Measurements from ENCODE around the gene CORO6.
A peak's percentile ranks its signal among the peaks of the same experiment; 100 is the strongest.

The CORO6 gene

DNA sequence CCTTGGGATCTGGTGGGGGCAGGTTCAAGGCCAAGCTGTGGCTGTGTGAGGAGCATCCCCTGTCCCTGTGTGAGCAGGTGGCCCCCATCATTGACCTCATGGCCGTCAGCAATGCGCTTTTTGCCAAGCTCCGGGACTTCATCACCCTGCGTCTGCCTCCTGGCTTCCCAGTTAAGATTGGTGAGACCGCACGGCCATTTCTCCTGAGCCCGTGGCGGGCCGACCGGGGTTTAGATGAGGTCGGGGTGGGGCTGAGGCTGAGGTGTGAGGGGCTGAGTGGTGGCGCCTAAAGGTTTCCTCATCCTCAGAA is 10.7 kb downstream of the CORO6 start:
- DNase-seq, result no peak

DNA sequence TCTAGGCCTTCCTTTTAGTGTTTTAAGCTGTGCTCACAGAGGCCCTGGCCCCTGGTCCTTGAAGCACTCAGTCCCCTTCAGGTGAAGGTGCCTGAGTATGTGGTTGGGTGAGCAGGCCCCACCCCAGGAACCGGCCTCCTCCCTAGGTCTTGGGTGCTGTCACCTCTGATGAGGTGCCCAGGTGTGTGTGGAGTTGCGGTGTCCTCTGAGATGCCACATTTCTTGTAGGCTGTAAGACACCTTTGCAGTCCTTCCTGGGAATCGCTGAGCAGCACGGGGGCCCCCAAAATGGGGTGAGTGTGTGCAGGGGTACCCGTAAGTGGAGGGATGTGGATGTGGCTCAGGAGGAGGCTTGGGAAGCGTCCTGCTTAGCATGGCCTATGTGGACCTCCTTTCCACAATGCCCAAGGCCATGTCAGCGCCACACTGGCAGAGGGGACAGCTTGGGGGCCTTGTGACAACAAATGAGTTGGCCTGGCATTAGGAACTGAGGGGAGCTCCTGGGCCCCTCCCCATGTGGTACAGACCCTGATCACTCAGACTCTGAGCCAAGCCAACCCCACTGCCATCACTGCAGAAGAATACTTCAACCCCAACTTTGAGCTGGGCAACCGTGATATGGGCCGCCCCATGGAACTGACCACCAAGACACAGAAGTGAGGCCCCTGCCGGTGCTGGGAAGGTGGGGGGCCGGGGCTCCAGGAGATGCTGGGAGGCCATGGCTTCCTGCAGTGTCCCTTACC is 11.2 kb downstream of the CORO6 start:
- no peak for DNase-seq

- no peak for DNase-seq
Measured at GRCh38 chr17:29610395-29610794, 12.3 kb downstream of the CORO6 start.

GRCh38 chr17:29608986-29609385 is 13.7 kb downstream of the CORO6 start:
- DNase-seq, result no peak

- DNase-seq, result no peak
Measured at GRCh38 chr17:29607557-29608195, 15.0 kb downstream of the CORO6 start.

DNA sequence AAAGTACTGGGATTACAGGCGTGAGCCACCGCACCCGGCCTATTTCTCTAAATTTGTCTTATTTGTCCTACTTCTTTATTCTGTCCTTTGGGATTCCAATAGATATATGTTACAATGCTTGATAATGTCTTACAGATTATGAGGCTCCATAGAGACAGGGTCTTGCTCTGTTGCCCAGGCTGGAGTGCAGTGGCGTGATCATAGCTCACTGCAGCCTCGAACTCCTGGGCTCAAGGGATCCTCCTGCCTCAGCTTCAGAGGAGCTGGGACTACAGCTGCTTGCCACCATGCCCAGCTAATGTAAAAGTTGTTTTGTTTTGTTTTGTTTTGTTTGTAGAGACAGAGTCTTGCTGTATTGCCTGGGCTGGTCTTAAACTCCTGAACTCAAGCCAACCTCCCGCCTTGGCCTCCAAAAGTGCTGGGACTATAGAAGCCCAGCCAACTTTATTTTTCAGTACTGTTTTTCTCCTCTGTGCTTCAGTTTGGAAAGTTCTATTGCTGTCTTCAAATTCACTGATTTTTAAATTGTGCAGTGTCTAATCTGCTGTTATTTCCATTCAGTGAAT is 19.5 kb downstream of the CORO6 start:
- DNase-seq, result no peak

DNA sequence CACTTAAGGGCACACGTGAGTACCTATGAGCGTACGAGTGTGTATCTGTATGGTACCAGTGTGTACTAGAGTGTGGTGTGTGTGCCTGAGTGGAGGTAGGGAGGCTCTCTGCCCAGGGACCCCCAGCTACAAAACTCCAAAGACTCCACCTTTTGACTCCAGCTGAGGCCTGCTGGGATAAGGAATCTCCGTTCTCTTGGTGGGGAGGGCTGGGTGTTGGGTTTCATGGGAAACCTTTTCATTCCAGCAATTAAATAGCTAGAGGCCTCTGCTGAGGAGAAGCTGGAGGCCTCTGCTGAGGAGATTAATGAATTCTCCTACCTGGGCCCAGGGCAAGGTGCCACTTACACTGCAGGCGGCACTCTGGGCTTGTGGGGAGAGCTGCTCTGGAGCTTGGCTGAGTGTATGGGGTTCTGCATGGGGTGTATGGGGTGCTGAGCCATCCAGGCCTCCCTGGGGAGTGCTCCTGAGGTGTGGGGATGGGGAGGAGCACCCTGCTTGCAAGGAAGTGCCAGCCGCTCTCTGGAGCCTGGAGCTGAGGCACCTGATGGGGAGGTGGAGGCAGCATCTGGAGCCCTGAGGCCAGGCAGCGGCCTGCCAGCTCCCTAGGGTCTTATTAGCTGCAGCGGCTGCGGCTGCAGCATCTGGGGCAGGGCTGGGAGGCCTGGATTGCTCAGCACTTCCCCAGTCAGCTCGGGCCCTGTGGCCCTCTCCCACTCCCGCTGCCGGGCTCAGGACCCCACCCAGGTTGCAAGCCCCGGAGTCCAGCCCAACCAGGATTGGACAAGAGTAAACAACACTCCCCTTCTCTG is 25.1 kb downstream of the CORO6 start:
- no peak for DNase-seq

- DNase-seq, result no peak
Measured at GRCh38 chr17:29596811-29597210, 25.9 kb downstream of the CORO6 start.

DNA sequence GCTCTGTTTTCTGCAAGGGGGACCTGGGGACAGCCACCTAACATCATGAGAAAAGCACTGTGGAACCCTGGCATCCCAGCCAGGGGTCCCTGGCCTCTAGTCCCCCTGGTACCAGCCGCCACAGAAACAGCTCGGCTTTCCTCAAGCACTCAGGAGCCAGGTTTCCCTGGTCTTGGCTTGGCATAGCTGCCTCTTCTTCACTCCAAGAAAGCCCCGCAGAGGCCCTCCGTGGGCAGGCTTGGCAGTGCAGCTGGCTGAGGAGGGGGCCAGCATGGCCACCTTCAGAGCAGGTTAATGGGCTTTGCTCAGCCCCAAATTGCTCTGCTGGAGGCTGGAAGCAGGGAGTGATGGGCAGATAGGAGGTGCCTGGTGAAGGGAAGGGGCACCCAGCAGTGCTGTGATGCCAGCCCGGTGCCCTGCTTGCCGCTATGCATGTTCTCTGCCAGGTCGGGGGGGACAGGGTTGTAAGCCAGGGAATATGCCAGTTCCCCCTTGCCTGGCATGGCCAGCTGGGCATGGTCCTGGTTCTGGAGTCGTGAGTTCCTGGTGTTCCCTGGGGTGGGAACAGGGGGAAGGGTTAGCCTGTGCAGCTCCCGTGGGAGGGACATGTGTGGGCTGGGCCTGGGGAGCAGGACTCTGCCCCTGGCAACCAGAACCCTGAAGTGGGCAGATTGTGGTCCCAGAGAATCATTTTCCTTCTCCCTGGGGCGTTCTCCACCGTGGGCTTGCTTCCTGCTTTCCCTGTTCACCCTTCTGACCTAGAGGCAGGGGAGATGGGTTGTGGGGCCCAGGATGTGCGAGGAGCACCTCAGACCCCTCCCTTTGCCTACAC is 26.6 kb downstream of the CORO6 start:
- no peak for DNase-seq

DNA sequence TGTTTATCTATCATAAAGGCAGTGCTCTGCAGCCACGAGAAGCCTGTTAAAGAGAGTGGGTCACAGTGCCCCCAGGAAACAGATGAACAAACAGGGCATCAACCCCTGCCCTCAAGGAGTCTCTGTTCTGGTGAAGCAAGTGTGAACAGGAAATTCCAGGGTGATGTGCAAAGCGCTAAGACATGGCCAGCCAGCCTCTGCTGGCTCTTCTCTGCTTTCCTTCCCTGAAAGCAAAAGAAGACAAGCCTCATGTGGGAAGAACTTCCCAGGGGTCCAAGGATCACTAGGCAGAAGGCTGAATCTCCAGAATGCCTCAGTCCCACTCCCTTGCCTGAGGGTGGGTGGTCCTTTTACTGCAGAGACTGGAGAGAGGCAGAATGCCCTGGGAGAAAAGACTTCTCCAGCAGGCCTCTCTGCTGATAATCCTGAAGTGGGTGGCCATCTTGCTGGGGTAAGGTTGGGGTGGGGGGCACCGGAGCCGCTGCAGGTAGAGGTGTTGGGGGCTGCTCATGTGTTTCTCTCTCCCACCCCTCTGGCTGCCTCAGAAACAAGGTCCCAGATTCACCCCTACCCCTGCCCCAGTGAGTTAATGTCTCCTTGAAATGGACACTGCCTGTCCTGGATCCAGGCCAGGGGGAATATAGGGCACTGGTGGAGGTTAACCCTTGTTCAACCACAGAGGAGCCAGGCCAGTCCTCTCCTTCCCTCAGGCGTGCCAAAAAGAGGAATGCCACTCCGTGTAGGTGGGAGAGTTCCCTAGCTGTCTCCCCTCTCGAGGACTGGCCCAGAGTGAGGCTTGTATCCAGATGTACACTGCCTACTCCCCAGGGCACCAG is 27.4 kb downstream of the CORO6 start:
- no peak for DNase-seq

GRCh38 chr17:29594519-29595090 is 28.1 kb downstream of the CORO6 start:
- DNase-seq, result no peak

- no peak for DNase-seq
Measured at GRCh38 chr17:29593591-29594518, 28.9 kb downstream of the CORO6 start.

DNA sequence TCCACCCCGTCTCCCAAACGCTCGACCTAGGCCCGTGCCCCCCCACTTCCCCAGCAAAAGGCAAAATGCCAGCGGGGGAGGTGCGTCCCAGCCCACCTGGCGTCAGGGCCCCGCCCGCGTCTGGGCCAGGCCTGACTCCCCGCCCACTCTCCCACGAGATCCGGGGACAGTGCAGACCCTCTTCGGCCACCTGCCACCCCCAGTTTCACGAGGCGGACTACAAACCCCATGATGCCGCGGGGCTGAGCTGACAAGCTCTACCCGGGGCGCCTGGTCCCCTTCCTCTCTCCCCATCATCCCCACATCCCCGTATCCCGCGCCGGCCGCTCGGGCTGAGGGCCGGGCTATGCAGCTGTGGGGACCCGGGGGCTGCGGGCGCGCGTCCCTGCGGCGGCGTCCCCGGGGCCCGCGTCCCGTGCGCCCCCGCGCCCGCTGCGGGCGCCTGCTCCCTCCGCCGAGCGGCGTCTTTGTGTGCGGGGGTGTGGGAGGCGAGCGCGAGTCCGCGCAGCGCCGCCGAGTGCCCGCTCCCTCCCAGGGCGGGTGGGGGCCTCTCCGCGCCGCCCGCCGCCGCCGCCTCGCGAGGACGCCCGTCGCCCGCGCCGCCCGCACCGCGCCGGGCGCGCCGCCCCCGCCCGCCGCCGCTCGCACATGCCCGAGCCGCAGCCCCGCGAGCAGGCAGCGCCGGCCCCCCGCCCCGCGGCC is 29.7 kb downstream of the CORO6 start, which contains the start of gene ANKRD13B:
Gene ANKRD13B (plus strand): TSS at position 283 of the 702 bp plus-strand sequence. CDS start 490 bp downstream, outside the sequence.
- DNase-seq, result no peak

DNA sequence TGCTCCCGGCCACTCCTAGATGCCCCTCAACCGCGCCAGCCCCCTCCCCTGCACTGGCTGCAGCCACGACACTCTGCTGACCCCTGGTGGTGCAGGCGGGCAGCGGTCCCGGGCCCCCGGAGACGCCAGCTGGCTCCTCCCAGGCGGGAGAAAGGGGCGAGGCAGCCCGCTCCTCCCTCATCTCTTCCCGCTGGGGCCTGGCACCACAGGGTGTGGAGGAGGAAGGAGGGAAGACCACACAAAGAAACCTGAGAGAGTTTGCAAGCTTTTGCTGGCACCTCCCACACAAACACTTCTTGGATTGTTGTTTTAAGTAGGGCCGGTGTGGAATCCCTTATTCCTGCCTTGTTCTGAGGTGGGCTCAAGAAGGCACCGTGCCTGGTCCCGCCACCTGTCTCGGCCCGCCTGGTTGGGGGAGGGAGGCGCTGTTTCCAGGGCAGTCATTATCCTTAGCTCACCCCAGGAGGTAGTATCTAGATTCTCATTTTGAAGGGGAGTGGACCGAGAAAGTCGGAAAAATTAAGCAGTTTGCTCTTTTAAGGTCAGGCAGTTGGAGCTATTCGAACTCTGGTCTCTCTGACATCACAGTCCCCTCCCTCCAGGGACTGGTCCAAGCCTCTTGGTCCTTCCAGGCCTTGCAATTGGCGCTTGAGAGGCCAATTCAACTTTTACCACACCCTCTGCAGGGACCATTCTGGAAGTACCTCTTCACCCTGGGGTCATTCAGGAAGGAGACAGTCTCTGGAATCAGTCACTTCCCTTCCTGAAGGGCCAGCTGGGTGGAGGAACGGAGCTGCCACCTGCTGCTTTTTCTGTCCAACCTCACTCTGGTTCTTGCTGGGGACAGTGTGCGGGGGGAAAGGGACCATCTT is 30.7 kb downstream of the CORO6 start:
- DNase-seq, result peak; percentile 83

GRCh38 chr17:29591146-29591736 is 31.5 kb downstream of the CORO6 start:
- no peak for DNase-seq

- DNase-seq, result no peak
Measured at GRCh38 chr17:29590411-29591145, 32.1 kb downstream of the CORO6 start.
